Peyer's patch (tissue), 4 donors: ENCODE measurements around the gene LRRC1.

ENCODE experiments used
- CTCF ChIP-seq, 6 experiments: fragments of 450-650 bp in 4 of 6; fragments of 200-600 bp in 2 of 6; sonication (generic) in 1 of 6; IDR thresholded peaks; one replicate each; pipeline ENCODE4 v1.5.1; 2017 to 2019; ENCODE audit warnings: antibody characterized with exemption in 6 of 6, mild to moderate bottlenecking in 3 of 6, moderate library complexity in 1 of 6
- POLR2A ChIP-seq, 2 donors: fragments of 450-650 bp; IDR thresholded peaks; one replicate each; pipeline ENCODE4 v1.5.1; 2017; ENCODE audit warnings: antibody characterized with exemption in 2 of 2, mild to moderate bottlenecking in 2 of 2, moderate library complexity in 2 of 2

- no peak for TF ChIP-seq POLR2A (IDR thresholded peaks at IDR 0.05)
- no peak for TF ChIP-seq CTCF (IDR thresholded peaks at IDR 0.05)
Observed at GRCh38 chr6:53922539-53922981, 127.8 kb downstream of the LRRC1 start.
